Activated T-cell treated with anti-CD3 and anti-CD28 coated beads, Interleukin-2, amount 50 U/mL, for 4 hours (primary cell): ENCODE data around the gene PPP2R5B. TPM values are rescaled to one million over a fixed set of nuclear protein-coding genes. Genes with fewer than 3 reads are reported as not detected.

ENCODE experiments used
- ATAC-seq, 2 donors: fragments of 200-7000 bp; cut with Tn5 transposase; one replicate each; pipeline ENCODE4 v1.10.0; 2021
- DNase-seq: peaks from one replicate; pipeline ENCODE4 v3.0.0-alpha.2; 2020
- H3K27me3 Mint-ChIP-seq: one replicate; pipeline ENCODE4 v1.8.0; 2021; ENCODE audit warnings: low read depth, mixed read lengths
- H3K36me3 Mint-ChIP-seq: one replicate; pipeline ENCODE4 v1.8.0; 2022; ENCODE audit warnings: mixed read lengths; ENCODE audit not compliant: insufficient read depth
- H3K4me1 Mint-ChIP-seq: one replicate; pipeline ENCODE4 v1.8.0; 2021; ENCODE audit warnings: low read depth, mixed read lengths
- H3K4me3 Mint-ChIP-seq: one replicate; pipeline ENCODE4 v1.8.0; 2021; ENCODE audit warnings: mild to moderate bottlenecking, moderate library complexity, mixed read lengths
- H3K9me3 Mint-ChIP-seq: one replicate; pipeline ENCODE4 v1.8.0; 2021; ENCODE audit warnings: mixed read lengths
- total RNA-seq, 3 donors: library from RNA; stranded (reverse); gene quantifications; one replicate each; pipeline ENCODE4 v1.2.1, GENCODE V29; 2021

PPP2R5B gene
- total RNA-seq: 1 to 10 TPM; 6.9 to 8.2 (median 7.9) TPM

DNA sequence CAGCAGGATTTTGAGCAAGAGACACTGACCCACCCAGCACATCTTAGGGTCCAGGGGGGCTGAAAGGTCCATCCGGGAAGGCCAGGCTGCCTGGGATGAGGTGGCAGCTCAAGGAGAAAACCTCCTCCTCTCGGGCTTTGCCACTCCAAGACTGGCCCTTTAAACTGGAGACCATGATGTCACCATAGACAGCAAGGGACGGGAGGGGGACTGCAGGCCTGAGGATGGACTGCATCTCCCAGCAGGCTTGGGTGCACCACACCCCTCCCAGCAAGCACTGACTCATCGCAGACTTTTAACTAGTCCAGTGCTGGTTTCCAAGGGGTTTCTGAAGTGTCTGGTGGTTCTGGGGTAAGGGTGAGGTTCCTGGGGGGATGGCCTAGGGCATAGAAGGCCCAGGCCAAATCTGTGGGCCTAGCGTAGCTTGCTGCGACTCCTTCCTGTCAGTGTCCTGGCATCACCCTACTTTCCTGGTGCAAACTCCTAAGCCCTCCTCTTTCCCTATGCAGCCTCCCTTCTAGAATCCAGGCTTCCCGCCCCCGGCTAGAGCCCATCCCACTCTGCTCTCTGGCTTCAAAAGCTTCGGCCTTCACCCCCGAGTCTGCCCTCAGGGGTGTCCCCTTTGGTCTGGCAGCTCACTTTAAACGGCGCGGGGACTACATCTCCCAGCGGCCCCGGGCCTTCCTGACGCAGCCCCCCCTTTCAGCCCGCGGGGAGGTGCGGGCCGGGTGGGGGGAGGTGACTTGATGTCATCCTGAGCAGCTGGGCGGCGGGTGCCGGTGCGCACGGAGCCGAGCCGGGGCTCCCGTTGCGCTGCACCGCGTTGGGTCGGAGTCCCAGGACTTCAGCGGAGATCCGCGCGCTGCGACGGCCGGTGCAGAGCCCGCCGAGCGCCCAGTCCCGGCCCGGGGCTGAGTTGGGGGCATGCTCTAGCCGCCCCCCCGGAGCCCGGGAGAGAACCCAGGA lies at the start of gene PPP2R5B:
Gene PPP2R5B, plus strand, starts transcription at position 746 of the 966 bp plus-strand sequence. CDS start 1,046 bp downstream, outside the sequence.
- H3K4me1 Mint-ChIP-seq: peaks cover 15% of the 10 kb centered on the region
- no peaks in the 10 kb centered on the region for H3K27me3 Mint-ChIP-seq
- no peaks in the 10 kb centered on the region for H3K9me3 Mint-ChIP-seq
- H3K4me3 Mint-ChIP-seq: peak within 1 kb of the TSS; percentile 92
- DNase-seq: peak; percentile 86
- H3K36me3 Mint-ChIP-seq: no peaks in the 10 kb centered on the region
- ATAC-seq: peak; percentile 96 to 97

DNA sequence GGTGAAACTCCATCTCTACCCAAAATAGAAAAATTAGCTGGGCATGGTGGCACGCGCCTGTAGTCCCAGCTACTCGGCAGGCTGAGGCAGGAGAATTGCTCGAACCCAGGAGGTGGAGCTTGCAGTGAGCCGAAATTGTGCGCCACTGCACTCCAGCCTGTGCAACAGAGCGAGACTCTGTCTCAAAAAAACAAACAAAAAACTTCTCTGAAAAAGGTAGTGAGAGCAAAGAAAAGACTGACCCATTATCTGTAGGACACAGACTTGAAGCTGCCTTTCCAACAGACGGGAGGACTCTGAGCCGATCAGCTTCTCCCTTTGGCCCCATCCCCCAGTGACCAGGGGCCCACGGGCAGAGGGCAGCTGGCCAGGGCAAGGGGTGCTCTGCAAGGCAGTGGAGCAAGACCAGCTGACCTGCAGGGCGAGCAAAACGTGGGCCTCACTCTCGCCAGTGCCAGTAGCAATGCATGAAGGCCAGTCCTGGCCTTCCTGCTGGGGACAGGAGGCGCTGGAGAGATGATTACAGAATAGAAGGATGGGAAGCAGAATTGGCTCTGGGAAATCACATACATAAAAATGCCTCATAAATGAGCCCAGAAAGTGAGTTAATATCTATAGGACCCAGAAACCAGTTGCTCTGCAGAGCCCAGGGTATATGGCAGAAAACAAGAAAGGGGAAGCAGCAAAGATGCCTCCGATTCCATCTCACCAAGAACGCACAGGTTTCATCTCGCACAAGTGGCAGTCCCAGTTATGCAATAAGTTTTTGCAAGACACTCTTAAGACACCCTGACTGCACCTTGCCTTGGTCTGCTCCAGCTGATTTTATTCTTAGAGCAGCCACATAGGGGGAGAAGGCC lies 48.9 kb upstream of the PPP2R5B start:
- H3K9me3 Mint-ChIP-seq: no peaks in the 10 kb centered on the region
- DNase-seq (no peak), ATAC-seq (no peak)
- H3K4me3 Mint-ChIP-seq: peak overlapping the region; percentile 91
- no peaks in the 10 kb centered on the region for H3K27me3 Mint-ChIP-seq
- peaks cover 27% of the 10 kb centered on the region for H3K36me3 Mint-ChIP-seq
- H3K4me1 Mint-ChIP-seq: peaks cover 77% of the 10 kb centered on the region

DNA sequence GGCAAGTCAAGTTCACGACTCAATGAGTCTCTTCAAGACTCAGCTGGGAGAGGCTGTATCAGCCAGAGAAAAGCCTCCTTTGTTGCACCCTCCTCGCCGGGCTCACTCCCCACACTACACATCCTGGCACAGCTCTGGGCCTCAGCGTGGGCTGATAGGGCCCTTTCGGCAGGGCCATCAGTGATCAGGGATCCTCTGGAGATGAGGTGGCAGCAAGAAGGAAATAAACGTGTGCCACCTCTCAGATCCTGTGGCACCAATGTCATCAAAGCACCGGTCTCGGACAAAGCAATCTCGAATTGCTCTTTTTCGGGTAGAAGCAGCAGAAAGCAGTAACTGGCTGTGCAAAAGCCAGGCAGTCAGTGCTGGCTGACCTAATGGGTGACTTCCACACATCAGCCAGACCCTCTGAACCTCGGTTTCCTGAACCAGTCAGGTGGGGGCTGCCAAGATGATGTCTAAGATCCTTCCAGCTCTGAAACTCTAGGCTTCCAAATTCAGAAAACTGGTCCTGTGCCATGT lies 48.2 kb upstream of the PPP2R5B start:
- Mint-ChIP-seq H3K4me3 (peak overlapping the region; percentile 91), H3K4me1 (peaks cover 78% of the 10 kb centered on the region), H3K27me3 (no peaks in the 10 kb centered on the region), H3K36me3 (peaks cover 26% of the 10 kb centered on the region), H3K9me3 (no peaks in the 10 kb centered on the region)
- DNase-seq: no peak
- no peak for ATAC-seq

DNA sequence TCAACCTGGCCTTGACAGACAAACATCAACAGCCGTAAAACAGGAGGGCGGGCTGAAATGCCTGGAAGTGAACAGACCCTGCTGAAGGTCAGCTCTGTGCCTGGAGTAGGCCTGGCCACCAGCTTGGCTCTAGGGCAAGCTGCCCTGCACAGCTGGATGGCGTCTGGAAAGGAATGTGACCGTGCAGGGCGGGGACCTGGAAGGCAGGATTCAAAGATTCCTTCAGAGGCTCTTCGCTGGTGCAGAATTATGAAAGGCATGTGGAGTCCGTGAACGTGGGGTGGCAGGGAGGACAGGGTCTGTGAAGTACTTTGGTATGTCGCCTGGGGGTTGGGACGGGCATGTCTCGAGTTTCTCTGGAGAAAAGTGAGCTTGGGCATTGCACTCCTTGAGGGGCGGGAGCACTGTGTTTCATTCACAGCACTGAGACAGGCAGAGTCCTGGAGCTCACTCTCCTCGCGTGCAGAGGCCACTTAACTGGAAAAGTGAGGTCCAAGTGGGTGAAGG lies 47.6 kb upstream of the PPP2R5B start:
- Mint-ChIP-seq H3K27me3 (no peaks in the 10 kb centered on the region), H3K9me3 (no peaks in the 10 kb centered on the region), H3K36me3 (peaks cover 23% of the 10 kb centered on the region), H3K4me1 (peaks cover 75% of the 10 kb centered on the region), H3K4me3 (peak overlapping the region; percentile 91)
- DNase-seq (no peak), ATAC-seq (no peak)

DNA sequence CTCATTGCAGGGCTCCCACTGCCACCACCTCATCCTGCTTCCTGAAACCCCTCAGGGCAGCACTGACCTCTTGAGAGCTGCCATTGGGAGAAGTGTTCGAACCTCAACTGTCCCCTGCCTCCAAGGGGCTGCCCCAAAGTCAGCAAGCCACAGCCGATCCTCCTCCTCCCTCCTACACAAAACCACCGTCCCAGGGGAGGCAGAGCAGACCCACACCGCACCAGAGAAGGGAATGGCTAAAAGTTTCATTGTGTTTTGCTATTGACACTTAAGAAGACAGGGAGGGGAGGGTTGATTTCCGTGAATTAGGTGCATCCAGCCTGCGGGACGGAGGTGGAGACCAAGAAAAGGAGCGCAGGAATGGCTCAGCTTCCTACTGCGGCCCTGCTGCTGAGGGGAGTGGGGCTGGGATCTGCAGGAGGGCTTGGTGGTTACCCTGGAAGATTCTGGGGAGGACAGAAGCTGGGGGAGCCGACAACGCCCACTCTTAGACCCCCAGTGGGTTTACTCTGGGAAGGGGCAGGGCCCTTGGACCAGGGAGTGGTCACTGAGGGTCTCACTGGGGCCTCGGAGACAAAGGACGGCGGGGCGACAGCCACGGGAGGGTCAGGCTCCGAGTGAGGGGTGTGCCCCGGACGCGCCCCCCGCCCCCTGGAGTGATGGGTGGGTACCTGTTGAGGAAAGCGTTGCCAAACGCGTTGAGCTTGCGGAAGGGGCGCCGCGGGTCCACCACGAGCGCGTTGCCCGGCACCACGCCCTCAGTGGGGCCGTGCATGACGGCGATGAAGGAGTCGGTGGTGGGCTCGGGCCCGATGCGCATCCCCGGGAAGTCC lies 46.9 kb upstream of the PPP2R5B start:
- Mint-ChIP-seq H3K9me3 (no peaks in the 10 kb centered on the region), H3K27me3 (no peaks in the 10 kb centered on the region), H3K36me3 (peaks cover 21% of the 10 kb centered on the region), H3K4me1 (peaks cover 69% of the 10 kb centered on the region), H3K4me3 (peak overlapping the region; percentile 91)
- DNase-seq: no peak
- ATAC-seq: peak; percentile 2 to 10

DNA sequence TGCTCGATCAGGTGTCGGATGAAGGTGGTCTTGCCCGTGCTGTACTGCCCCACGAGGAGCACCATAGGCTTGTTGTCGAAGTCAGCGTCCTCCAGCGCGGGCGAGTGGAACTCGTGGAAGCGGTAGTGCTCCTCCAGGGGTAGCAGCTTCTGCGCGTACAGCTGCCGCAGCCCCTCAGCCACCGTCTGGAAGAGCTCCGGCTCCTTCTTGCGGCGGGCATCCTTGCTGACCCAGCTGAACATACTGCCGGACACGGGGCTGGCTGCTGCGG lies 46.3 kb upstream of the PPP2R5B start:
- Mint-ChIP-seq H3K36me3 (peaks cover 17% of the 10 kb centered on the region), H3K27me3 (no peaks in the 10 kb centered on the region), H3K4me1 (peaks cover 64% of the 10 kb centered on the region), H3K9me3 (no peaks in the 10 kb centered on the region), H3K4me3 (peak overlapping the region; percentile 91)
- ATAC-seq (peak; percentile 16 to 20), DNase-seq (no peak)

DNA sequence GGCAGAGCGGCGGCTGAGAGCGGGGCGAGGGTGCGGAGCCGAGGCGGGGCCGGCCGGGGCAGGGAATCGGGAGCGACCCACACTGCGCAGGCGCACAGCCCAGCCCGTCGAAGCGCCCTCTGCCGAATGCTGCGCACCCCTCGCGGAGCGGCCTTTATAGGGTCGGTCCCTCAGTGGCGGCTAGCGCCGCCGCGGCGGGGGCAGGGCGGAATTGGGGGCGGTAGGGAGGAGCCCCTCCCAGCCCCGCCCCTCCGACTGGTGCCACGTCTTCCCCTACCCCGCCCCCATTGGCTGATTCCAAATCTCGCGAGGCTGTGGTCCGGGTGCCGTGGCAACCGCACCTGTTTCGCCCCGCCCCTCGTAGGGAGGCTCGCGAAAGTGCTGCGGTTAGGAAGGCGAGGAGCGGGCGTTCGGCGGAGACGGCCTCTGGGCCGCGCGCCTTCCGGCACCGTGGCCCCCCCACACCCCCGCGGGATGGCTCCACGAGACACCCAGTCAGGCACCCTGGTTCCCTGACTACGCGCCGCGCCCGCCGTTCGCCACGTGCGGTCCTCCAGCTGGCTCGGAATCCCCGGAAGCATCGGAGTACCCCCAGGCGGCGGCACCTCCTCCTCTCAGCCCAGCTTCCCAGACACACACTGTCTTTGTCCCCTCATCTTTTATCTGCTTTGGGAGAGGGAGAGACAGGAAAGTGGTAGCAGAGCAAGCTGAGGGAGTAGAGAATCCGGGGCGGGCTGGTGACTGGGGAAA lies 45.8 kb upstream of the PPP2R5B start, which contains the start of gene EHD1:
Gene EHD1, minus strand, starts transcription at position 128 of the 750 bp plus-strand sequence. CDS start 157 bp downstream, outside the sequence.
- H3K4me3 Mint-ChIP-seq: peak within 1 kb of the TSS; percentile 91
- ATAC-seq: peak; percentile 84 to 87
- H3K9me3 Mint-ChIP-seq: no peaks in the 10 kb centered on the region
- peaks cover 14% of the 10 kb centered on the region for H3K36me3 Mint-ChIP-seq
- peaks cover 59% of the 10 kb centered on the region for H3K4me1 Mint-ChIP-seq
- peak; percentile 100 for DNase-seq
- H3K27me3 Mint-ChIP-seq: no peaks in the 10 kb centered on the region

DNA sequence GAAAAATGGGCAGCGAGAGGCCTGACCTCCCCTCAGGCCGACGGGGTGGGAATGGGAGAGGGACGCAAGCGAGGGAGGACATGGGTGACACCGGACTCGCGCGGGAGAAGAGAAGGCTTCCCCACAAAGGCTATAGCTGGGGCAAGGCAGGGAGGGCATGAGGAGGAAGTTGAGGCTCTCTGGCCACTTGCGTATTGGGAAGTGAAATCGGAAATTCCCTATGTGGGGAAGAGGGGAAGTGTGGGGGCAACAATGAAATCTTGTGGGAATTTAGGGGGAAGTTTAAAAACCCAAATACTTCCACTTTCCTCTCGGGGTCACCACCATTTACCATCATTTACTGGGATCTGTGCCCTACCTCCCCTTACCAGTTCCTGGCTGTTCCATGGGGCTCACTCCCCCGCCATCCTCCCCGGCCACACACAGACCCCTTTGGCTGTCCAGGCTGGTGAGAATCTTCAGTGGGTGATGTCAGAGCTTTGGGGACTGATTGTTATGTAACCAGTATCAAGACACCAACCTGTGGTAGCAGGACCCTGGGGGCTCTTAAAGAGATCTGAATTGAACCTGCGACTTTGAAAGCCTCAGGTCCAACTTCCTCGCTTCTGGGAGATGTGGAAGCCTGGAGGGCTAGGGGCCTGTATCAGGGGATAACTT lies 45.1 kb upstream of the PPP2R5B start:
- no peak for DNase-seq
- ATAC-seq: no peak

DNA sequence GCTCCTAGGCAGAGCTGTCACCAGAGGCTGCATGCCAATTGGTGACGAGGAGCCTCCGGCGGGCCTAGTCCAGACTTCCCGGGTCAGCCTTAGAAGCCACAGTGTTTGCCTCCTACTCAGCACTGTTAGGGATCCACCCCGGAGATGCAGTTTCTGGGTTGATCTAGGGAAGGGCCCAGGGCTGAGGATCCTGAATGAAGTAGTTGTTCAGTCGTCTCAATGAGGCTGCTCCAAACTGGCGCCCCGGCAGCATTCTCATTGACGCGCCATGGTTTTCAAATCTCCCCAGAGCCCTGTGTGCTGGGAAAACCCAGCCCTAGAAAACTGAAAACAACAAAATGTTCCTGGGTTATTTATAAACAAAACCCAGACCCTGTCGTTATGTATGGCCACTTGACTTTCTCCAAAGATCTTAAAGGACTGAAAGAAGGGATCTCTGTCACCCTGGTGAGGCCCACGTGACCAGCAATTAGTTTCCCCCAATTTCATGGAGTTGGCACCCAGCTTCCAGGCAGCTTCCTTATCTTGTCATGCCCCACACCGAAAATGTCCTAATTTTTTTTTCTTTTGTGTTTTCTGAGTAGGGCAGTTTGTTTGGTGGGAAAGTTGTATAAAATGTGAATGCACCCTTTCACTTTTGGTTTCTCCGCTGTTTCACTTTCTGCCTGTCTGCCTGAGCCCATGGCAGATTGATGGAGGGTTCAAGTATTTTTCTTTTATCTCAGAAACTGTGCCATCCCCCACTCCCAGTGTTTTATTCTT lies 44.1 kb upstream of the PPP2R5B start:
- ATAC-seq: no peak
- Mint-ChIP-seq H3K4me3 (peak overlapping the region; percentile 91), H3K4me1 (peaks cover 56% of the 10 kb centered on the region), H3K9me3 (no peaks in the 10 kb centered on the region), H3K27me3 (no peaks in the 10 kb centered on the region), H3K36me3 (peaks cover 8% of the 10 kb centered on the region)
- DNase-seq: no peak

More for the DNA sequence above, 45.1 kb upstream of the PPP2R5B start:
- Mint-ChIP-seq H3K9me3 (no peaks in the 10 kb centered on the region), H3K27me3 (no peaks in the 10 kb centered on the region), H3K36me3 (peaks cover 11% of the 10 kb centered on the region), H3K4me1 (peaks cover 57% of the 10 kb centered on the region), H3K4me3 (peak overlapping the region; percentile 91)

DNA sequence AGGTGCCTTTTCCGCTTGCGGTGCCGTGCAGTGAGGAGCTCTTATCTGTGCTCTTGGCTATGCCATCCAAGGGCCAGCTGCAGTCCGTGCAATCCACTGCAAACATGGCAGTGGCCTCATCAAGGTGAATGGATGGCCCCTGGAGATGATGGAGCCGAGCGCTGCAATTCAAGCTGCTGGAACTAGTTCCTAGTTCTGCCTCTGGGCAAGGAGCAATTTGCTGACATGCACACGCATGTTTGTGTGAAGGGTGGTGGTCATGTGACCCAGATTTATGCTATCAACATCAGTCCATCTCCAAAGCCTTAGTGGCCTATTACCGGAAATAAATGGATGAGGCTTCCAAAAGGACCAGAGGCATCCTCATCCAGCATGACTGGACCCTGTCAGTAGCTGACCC lies 43.0 kb upstream of the PPP2R5B start:
- no peaks in the 10 kb centered on the region for H3K27me3 Mint-ChIP-seq
- H3K36me3 Mint-ChIP-seq: peaks cover 6% of the 10 kb centered on the region
- ATAC-seq: no peak
- DNase-seq: no peak
- no peaks in the 10 kb centered on the region for H3K9me3 Mint-ChIP-seq
- no peak overlapping the region for H3K4me3 Mint-ChIP-seq
- peaks cover 53% of the 10 kb centered on the region for H3K4me1 Mint-ChIP-seq

DNA sequence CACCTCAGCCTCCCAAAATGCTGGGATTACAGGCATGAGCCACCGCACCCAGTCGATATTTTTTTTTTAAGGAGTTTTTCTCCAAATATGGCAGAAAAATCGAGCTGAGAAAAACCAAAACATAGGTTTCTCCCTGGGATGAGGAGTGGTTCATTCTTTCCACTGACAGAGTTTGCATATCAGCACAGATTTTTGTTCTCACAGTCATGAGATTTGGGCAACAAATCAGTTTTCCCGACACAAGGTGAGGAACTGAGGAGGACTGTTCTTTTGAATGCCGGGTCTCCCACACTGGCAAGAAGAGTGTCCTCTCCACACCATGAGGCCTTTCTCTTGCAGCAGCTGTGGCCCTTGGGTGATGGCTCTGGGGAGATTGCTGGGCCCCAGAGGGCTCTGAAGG lies 42.2 kb upstream of the PPP2R5B start:
- DNase-seq: no peak

DNA sequence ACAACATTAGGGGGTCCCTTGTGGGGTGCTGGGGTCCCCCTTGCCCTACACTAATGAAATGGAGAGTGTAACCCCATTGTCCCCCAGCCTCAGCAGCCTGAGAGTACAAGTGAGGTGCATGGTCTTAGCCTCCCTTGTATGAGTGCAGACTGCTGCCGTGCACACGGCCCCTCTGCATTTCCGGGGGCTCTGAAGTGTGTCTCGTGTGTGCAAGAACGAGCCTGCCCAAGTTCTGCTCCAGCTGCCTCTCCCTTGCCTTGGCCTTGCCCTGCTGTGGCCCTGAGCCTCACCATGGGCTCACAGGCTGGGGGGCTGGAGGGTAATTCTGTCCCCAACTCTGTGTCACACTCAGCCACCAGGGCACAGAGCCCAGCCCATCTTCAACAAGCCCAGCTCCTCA lies 40.9 kb upstream of the PPP2R5B start:
- Mint-ChIP-seq H3K4me1 (peaks cover 55% of the 10 kb centered on the region), H3K36me3 (no peaks in the 10 kb centered on the region), H3K4me3 (no peak overlapping the region), H3K9me3 (no peaks in the 10 kb centered on the region), H3K27me3 (no peaks in the 10 kb centered on the region)
- ATAC-seq (no peak), DNase-seq (no peak)

More for the DNA sequence above, 42.2 kb upstream of the PPP2R5B start:
- Mint-ChIP-seq H3K36me3 (no peaks in the 10 kb centered on the region), H3K4me1 (peaks cover 47% of the 10 kb centered on the region), H3K27me3 (no peaks in the 10 kb centered on the region), H3K9me3 (no peaks in the 10 kb centered on the region), H3K4me3 (no peak overlapping the region)
- no peak for ATAC-seq
